H1 (cell line): ENCODE data around the gene CPED1. TPM values are rescaled to one million over a fixed set of nuclear protein-coding genes. Genes with fewer than 3 reads are reported as not detected.

Source experiments
- CEBPB ChIP-seq: IDR thresholded peaks from 2 replicates; pipeline ENCODE4 v1.6.1; 2012; ENCODE audit warnings: low read depth, low read length
- SAP30 ChIP-seq: fragments of 300-600 bp; sonication (generic); IDR thresholded peaks from 2 replicates; pipeline ENCODE4 v1.7.1; 2012; ENCODE audit warnings: low read length, moderate library complexity, mild to moderate bottlenecking, inconsistent platforms; ENCODE audit not compliant: insufficient read depth, insufficient replicate concordance
- TBP ChIP-seq: IDR thresholded peaks from 2 replicates; pipeline ENCODE4 v1.6.1; 2011; ENCODE audit warnings: low read depth, low read length, improper control_type of control experiment
- TCF12 ChIP-seq: IDR thresholded peaks from 2 replicates; pipeline ENCODE4 v1.6.1; 2011; ENCODE audit warnings: low read depth, mild to moderate bottlenecking, low read length
- polyA plus RNA-seq, 7 experiments: library from polyadenylated mRNA; depleted of rRNA in 3 of 7; stranded (reverse) in 5 of 7; unstranded in 2 of 7; fragments of >200 nt in 5 of 7; fragments of 200-250 nt in 2 of 7; gene quantifications; 1 replicate in 5 of 7; 2 replicates in 1 of 7; 4 replicates in 1 of 7; pipeline versions ENCODE4 v1.2.1 to v1.2.3, GENCODE V29; 2011 to 2013; ENCODE audit warnings: missing spikeins in 2 of 7, mixed read lengths in 2 of 7
- total RNA-seq: library from RNA; stranded (reverse); fragmentation: NEBNext Ultra II Directional; extraction: Animal tissue kit (Norgen Biotek cat#: 25700); gene quantifications from 2 replicates; pipeline ENCODE4 v1.2.1, GENCODE V29; 2021
- TF ChIP-seq, protein P1 (sequence below): fragments of 300-600 bp; sonication (generic); IDR thresholded peaks from 2 replicates; pipeline ENCODE4 v1.7.1; 2012; ENCODE audit warnings: low read length, moderate library complexity, mild to moderate bottlenecking, inconsistent platforms; ENCODE audit not compliant: insufficient replicate concordance
- TF ChIP-seq, protein P2 (sequence below): IDR thresholded peaks from 2 replicates; pipeline ENCODE4 v1.6.1; 2012; ENCODE audit warnings: low read length, inconsistent platforms

The CPED1 gene
- total and polyA plus RNA-seq, 2 of the 8 experiments (the other 6 are each of a cell fraction or from before 2014, with no cell fraction given): 0.08 to 0.39 TPM

DNA sequence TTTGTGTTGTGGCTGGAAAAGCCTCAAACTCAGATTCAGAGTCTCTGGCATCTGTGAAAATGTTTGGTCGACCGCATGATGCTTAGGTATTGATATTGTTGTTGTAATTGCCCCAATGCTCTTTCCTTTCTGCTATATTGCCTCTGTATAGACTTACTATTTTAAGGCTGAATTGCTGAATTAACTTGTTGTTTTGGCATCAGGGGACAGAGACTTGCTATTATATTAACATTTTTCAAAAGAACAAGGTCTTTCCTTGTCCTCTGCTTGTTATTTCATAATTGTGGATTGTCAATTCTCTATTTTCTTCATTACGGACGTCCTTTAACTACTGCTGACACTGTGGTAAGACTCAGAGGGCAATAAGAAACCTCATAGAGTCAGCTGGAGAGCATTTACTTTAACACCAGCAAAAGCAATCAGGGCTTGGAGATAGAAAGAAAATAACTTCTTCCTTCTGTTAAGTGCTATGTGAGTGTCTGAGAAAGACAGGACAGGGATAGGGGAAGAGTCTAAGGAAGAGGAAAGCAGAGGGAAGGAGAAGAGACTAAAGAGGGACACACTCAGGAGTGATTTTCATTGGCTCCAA is 17.6 kb downstream of the CPED1 start (continued):
- TF ChIP-seq, protein P1, sequence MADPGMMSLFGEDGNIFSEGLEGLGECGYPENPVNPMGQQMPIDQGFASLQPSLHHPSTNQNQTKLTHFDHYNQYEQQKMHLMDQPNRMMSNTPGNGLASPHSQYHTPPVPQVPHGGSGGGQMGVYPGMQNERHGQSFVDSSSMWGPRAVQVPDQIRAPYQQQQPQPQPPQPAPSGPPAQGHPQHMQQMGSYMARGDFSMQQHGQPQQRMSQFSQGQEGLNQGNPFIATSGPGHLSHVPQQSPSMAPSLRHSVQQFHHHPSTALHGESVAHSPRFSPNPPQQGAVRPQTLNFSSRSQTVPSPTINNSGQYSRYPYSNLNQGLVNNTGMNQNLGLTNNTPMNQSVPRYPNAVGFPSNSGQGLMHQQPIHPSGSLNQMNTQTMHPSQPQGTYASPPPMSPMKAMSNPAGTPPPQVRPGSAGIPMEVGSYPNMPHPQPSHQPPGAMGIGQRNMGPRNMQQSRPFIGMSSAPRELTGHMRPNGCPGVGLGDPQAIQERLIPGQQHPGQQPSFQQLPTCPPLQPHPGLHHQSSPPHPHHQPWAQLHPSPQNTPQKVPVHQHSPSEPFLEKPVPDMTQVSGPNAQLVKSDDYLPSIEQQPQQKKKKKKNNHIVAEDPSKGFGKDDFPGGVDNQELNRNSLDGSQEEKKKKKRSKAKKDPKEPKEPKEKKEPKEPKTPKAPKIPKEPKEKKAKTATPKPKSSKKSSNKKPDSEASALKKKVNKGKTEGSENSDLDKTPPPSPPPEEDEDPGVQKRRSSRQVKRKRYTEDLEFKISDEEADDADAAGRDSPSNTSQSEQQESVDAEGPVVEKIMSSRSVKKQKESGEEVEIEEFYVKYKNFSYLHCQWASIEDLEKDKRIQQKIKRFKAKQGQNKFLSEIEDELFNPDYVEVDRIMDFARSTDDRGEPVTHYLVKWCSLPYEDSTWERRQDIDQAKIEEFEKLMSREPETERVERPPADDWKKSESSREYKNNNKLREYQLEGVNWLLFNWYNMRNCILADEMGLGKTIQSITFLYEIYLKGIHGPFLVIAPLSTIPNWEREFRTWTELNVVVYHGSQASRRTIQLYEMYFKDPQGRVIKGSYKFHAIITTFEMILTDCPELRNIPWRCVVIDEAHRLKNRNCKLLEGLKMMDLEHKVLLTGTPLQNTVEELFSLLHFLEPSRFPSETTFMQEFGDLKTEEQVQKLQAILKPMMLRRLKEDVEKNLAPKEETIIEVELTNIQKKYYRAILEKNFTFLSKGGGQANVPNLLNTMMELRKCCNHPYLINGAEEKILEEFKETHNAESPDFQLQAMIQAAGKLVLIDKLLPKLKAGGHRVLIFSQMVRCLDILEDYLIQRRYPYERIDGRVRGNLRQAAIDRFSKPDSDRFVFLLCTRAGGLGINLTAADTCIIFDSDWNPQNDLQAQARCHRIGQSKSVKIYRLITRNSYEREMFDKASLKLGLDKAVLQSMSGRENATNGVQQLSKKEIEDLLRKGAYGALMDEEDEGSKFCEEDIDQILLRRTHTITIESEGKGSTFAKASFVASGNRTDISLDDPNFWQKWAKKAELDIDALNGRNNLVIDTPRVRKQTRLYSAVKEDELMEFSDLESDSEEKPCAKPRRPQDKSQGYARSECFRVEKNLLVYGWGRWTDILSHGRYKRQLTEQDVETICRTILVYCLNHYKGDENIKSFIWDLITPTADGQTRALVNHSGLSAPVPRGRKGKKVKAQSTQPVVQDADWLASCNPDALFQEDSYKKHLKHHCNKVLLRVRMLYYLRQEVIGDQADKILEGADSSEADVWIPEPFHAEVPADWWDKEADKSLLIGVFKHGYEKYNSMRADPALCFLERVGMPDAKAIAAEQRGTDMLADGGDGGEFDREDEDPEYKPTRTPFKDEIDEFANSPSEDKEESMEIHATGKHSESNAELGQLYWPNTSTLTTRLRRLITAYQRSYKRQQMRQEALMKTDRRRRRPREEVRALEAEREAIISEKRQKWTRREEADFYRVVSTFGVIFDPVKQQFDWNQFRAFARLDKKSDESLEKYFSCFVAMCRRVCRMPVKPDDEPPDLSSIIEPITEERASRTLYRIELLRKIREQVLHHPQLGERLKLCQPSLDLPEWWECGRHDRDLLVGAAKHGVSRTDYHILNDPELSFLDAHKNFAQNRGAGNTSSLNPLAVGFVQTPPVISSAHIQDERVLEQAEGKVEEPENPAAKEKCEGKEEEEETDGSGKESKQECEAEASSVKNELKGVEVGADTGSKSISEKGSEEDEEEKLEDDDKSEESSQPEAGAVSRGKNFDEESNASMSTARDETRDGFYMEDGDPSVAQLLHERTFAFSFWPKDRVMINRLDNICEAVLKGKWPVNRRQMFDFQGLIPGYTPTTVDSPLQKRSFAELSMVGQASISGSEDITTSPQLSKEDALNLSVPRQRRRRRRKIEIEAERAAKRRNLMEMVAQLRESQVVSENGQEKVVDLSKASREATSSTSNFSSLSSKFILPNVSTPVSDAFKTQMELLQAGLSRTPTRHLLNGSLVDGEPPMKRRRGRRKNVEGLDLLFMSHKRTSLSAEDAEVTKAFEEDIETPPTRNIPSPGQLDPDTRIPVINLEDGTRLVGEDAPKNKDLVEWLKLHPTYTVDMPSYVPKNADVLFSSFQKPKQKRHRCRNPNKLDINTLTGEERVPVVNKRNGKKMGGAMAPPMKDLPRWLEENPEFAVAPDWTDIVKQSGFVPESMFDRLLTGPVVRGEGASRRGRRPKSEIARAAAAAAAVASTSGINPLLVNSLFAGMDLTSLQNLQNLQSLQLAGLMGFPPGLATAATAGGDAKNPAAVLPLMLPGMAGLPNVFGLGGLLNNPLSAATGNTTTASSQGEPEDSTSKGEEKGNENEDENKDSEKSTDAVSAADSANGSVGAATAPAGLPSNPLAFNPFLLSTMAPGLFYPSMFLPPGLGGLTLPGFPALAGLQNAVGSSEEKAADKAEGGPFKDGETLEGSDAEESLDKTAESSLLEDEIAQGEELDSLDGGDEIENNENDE: no peak
- no peak for TF ChIP-seq CEBPB
- no peak for TF ChIP-seq TBP
- TF ChIP-seq, protein P2, sequence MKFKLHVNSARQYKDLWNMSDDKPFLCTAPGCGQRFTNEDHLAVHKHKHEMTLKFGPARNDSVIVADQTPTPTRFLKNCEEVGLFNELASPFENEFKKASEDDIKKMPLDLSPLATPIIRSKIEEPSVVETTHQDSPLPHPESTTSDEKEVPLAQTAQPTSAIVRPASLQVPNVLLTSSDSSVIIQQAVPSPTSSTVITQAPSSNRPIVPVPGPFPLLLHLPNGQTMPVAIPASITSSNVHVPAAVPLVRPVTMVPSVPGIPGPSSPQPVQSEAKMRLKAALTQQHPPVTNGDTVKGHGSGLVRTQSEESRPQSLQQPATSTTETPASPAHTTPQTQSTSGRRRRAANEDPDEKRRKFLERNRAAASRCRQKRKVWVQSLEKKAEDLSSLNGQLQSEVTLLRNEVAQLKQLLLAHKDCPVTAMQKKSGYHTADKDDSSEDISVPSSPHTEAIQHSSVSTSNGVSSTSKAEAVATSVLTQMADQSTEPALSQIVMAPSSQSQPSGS: no peak
- TF ChIP-seq SAP30: no peak
- TF ChIP-seq TCF12: no peak
